OCI-LY7 (cell line): ENCODE results near the gene NCS1. TPM values are rescaled to one million over a fixed set of nuclear protein-coding genes. Genes with fewer than 3 reads are reported as not detected.
A peak's percentile ranks its signal among the peaks of the same experiment; 100 is the strongest.

Source experiments
- BruUV-seq: library from RNA; stranded (reverse); fragments of 400-500 nt; replicated peaks from 2 replicates; lab custom pipeline; 2021; lab: Mats Ljungman, UMichigan
- CTCF ChIA-PET: fragments of 300-600 bp; sonication (Branson Sonifier 250); formaldehyde crosslinking; loops from one replicate; lab custom pipeline; 2022; ENCODE audit warnings: antibody characterized with exemption; ENCODE audit not compliant: unreplicated experiment; lab: Charles Lee
- POLR2A ChIA-PET: fragments of 300-600 bp; sonication (Branson Sonifier 250); formaldehyde crosslinking; loops from one replicate; lab custom pipeline; 2022; ENCODE audit warnings: antibody characterized with exemption; lab: Charles Lee
- DNase-seq: peaks from one replicate; pipeline ENCODE4 v3.0.0-alpha.2; 2015; ENCODE audit warnings: low spot score
- H2AFZ ChIP-seq: fragments of 200-600 bp; sonication (generic), shearing (Covaris generic); 2 replicates; pipeline ENCODE4 v1.6.1; 2014; ENCODE audit warnings: mild to moderate bottlenecking, antibody characterized with exemption, low read length, moderate library complexity
- H3K27ac ChIP-seq: fragments of 200-600 bp; sonication (generic); 2 replicates; pipeline ENCODE4 v1.5.1; 2014; ENCODE audit warnings: mixed run types, low read depth, mild to moderate bottlenecking, moderate library complexity, low read length, inconsistent platforms; ENCODE audit not compliant: poor library complexity, severe bottlenecking
- H3K36me3 ChIP-seq: fragments of 200-600 bp; sonication (generic); 2 replicates; pipeline ENCODE4 v1.6.1; 2014; ENCODE audit warnings: mild to moderate bottlenecking, antibody characterized with exemption, low read length, moderate library complexity, mixed read lengths; ENCODE audit not compliant: insufficient read depth
- H3K4me1 ChIP-seq: fragments of 200-600 bp; sonication (generic); 2 replicates; pipeline ENCODE4 v1.5.1; 2014; ENCODE audit warnings: mild to moderate bottlenecking, low read length; ENCODE audit not compliant: insufficient read depth, poor library complexity, severe bottlenecking
- H3K4me2 ChIP-seq: fragments of 200-600 bp; sonication (generic); 2 replicates; pipeline ENCODE4 v1.6.1; 2014; ENCODE audit warnings: mild to moderate bottlenecking, low read length
- H3K4me3 ChIP-seq: fragments of 200-600 bp; sonication (generic); 2 replicates; pipeline ENCODE4 v1.5.1; 2014; ENCODE audit warnings: mild to moderate bottlenecking, low read depth, low read length; ENCODE audit not compliant: poor library complexity, severe bottlenecking
- H3K79me2 ChIP-seq: fragments of 200-600 bp; sonication (generic); 2 replicates; pipeline ENCODE4 v1.6.1; 2016; ENCODE audit warnings: low read depth, mild to moderate bottlenecking, low read length, moderate library complexity, mixed read lengths; ENCODE audit not compliant: insufficient read depth
- H3K9me2 ChIP-seq: fragments of 200-600 bp; sonication (generic); 2 replicates; pipeline ENCODE4 v1.6.1; 2016; ENCODE audit warnings: mild to moderate bottlenecking, low read length, mixed read lengths; ENCODE audit not compliant: insufficient read depth
- H3K9me3 ChIP-seq: fragments of 200-600 bp; sonication (generic); 2 replicates; pipeline ENCODE4 v1.6.1; 2014; ENCODE audit warnings: mild to moderate bottlenecking, mixed run types, low read length, mixed read lengths
- H4K20me1 ChIP-seq: fragments of 200-600 bp; sonication (generic); 2 replicates; pipeline ENCODE4 v1.6.1; 2014; ENCODE audit warnings: mild to moderate bottlenecking, antibody characterized with exemption, low read length, moderate library complexity, mixed read lengths; ENCODE audit not compliant: insufficient read depth
- CTCF ChIP-seq: fragments of 200-600 bp; sonication (generic); conservative IDR thresholded peaks from 2 replicates; pipeline ENCODE4 v1.5.1; 2014; ENCODE audit warnings: mild to moderate bottlenecking, antibody characterized with exemption, low read length, moderate library complexity, mixed read lengths
- EZH2phosphoT487 ChIP-seq: fragments of 200-600 bp; sonication (generic); IDR thresholded peaks from 2 replicates; pipeline ENCODE4 v1.6.1; 2018; ENCODE audit warnings: low read depth, borderline replicate concordance, mild to moderate bottlenecking, mixed run types, antibody characterized with exemption, low read length, moderate library complexity, mixed read lengths
- intact Hi-C: fragments of 100-400 bp; cut with micrococcal nuclease; formaldehyde crosslinking; loops from one replicate; pipeline ENCODE4 v1.10.0; 2022; ENCODE audit not compliant: unreplicated experiment
- total RNA-seq, 2 experiments: library from RNA; depleted of rRNA in 1 of 2; stranded (reverse); fragments of >200 nt in 1 of 2; shearing (Covaris generic) in 1 of 2; gene quantifications; 2 replicates each; pipeline ENCODE4 v1.2.3, GENCODE V29; 2014 to 2022

Gene NCS1
- total RNA-seq, 2 experiments from 2014 or later, result not detected

- Histone ChIP-seq H3K9me2 (no peaks in the 10 kb centered on the region), H3K4me3 (no peak overlapping the region), H3K36me3 (peaks cover 48% of the 10 kb centered on the region), H3K4me1 (peaks cover 23% of the 10 kb centered on the region), H2AFZ (no peak overlapping the region), H3K4me2 (no peak overlapping the region), H3K9me3 (no peaks in the 10 kb centered on the region), H3K27ac (no peak overlapping the region), H4K20me1 (no peaks in the 10 kb centered on the region), H3K79me2 (no peaks in the 10 kb centered on the region)
- ChIA-PET CTCF (no interaction called here), POLR2A (no interaction called here)
- BruUV-seq, result no TSS peak
- DNase-seq, result no peak
- TF ChIP-seq EZH2phosphoT487 (no peak), CTCF (no peak)
- intact Hi-C loops, result no loop called here
Observed at GRCh38 chr9:130126721-130127433, 45.3 kb upstream of the NCS1 start.

- H3K4me2 ChIP-seq, result no peak overlapping the region
- H3K4me1 ChIP-seq, result peaks cover 10% of the 10 kb centered on the region
- CTCF ChIA-PET, result no interaction called here
- H3K79me2 ChIP-seq, result no peaks in the 10 kb centered on the region
- peak; percentile 21 for DNase-seq
- no peak overlapping the region for H3K27ac ChIP-seq
- TF ChIP-seq EZH2phosphoT487, result no peak
- no peak for TF ChIP-seq CTCF
- no TSS peak for BruUV-seq
- no peak overlapping the region for H3K4me3 ChIP-seq
- peaks cover 36% of the 10 kb centered on the region for H3K36me3 ChIP-seq
- no peaks in the 10 kb centered on the region for H3K9me3 ChIP-seq
- no peak overlapping the region for H2AFZ ChIP-seq
- intact Hi-C loops, result no loop called here
- H3K9me2 ChIP-seq, result no peaks in the 10 kb centered on the region
- POLR2A ChIA-PET, result interaction anchor here (0.6 kb wide), 1 partner anchor 366 kb away, joined by 4 read pairs; no protein-coding TSS in a partner anchor
- H4K20me1 ChIP-seq, result no peaks in the 10 kb centered on the region
Observed at GRCh38 chr9:130128251-130128650, 44.0 kb upstream of the NCS1 start.

GRCh38 chr9:130128733-130129431, 43.3 kb upstream of the NCS1 start:
- Histone ChIP-seq H3K4me2 (no peak overlapping the region), H2AFZ (no peak overlapping the region)
- BruUV-seq, result no TSS peak

More at GRCh38 chr9:130128733-130129431, 43.3 kb upstream of the NCS1 start:
- Histone ChIP-seq H3K9me3 (no peaks in the 10 kb centered on the region), H3K27ac (no peak overlapping the region), H3K4me1 (peaks cover 4% of the 10 kb centered on the region), H3K4me3 (no peak overlapping the region), H3K79me2 (no peaks in the 10 kb centered on the region), H4K20me1 (no peaks in the 10 kb centered on the region), H3K9me2 (no peaks in the 10 kb centered on the region), H3K36me3 (peaks cover 36% of the 10 kb centered on the region)
- ChIA-PET POLR2A (no interaction called here), CTCF (no interaction called here)
- no peak for DNase-seq
- TF ChIP-seq EZH2phosphoT487, result no peak
- no peak for TF ChIP-seq CTCF
- intact Hi-C loops, result no loop called here
